GM18873 (cell line): Measurements from ENCODE around the gene NPIPA5.
"Not testable (repeated sequence)": the region's sequence is repeated elsewhere in the genome, so short reads cannot be mapped to it uniquely, and the experiment has no call there.

Experiments
- ATAC-seq: cut with Tn5 transposase; IDR thresholded peaks from one replicate; pipeline ENCODE4 v1.9.1; 2021; ENCODE audit warnings: mild to moderate bottlenecking, moderate library complexity, moderate number of reproducible peaks; ENCODE audit not compliant: unreplicated experiment, low FRiP score

NPIPA5 gene

DNA sequence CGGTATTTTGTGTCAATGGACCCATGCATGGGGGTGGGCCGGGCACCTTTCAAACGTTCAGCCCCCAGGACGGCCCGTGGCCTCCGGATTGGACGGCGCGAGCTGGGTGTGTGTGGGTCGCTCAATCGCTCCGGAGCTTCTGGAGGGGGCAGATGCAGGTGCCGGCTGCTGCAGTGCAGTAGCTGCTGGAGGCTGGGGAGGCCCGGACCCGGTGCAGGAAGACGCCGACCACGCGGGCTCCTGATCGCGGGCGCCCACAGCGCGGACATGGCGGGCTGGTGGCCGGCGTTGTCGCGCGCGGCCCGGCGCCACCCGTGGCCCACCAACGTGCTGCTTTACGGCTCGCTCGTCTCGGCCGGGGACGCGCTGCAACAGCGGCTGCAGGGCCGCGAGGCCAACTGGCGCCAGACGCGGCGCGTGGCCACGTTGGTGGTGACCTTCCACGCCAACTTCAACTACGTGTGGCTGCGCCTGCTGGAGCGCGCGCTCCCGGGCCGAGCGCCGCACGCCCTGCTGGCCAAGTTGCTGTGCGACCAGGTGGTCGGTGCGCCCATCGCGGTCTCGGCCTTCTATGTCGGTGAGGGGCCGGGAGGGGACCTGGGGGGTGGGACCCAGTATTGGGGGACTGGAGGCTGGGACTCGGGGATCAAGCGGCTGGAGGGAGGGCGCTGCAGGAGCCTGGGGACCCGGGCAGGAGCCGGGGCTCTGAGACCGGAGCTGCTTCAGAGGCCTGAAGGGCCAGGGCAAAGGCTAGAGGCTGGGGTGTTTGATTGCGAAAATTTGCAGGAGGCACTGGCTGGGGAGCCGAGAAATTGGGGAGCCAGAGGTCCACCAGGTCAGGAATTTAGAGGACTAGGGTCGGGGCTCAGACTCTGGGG lies 17.8 kb upstream of the NPIPA5 start, which contains the start of gene MPV17L:
MPV17L (plus strand) TSS at position 124 of the 878 bp plus-strand sequence; CDS start at position 268, 144 bp downstream.
- ATAC-seq: not testable (repeated sequence)

DNA sequence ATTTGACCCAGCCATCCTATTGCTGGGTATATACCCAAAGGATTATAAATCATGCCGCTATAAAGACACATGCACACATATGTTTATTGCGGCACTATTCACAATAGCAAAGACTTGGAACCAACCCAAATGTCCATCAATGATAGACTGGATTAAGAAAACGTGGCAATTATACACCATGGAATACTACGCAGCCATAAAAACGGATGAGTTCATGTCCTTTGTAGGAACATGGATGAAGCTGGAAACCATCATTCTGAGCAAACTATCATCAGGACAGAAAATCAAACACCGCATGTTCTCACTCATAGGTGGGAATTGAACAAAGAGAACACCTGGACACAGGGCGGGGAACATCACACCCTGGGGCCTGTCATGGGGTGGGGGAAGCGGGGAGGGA lies 14.9 kb upstream of the NPIPA5 start:
- not testable (repeated sequence) for ATAC-seq

DNA sequence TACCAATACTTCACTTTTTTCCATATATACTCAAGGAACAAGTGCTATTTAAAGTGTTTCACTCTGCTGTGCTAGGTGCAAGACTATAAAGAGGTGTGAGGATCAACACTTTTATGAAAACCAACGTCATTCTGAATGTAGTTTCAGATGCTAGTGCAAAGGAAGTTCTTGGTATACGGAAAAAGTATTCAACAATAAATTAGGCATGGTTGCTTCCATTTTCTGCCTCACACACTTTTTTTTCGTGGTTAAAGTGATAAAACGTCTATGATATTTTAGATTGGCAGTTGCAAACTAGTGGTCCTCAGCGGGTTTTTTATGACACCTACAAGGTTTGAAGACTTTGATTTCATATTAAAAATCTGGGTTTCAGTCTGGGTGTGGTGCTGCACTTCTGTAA lies 11.8 kb upstream of the NPIPA5 start:
- not testable (repeated sequence) for ATAC-seq

DNA sequence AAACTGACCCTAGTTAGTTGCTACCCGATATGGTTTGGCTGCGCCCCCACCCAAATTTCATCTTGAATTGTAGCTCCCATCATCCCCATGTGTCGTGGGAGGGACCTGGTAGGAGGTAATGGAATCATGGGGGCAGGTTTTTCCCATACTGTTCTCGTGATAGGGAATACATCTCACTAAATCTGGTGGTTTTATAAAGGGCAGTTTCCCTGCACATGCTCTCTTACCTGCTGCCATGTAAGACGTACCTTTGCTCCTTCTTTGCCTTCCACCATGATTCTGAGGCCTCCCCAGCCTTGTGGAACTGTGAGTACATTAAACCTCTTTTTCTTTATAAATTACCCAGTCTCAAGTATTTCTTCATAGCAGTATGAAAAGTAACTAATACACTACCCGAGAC lies 10.0 kb upstream of the NPIPA5 start:
- ATAC-seq: not testable (repeated sequence)

DNA sequence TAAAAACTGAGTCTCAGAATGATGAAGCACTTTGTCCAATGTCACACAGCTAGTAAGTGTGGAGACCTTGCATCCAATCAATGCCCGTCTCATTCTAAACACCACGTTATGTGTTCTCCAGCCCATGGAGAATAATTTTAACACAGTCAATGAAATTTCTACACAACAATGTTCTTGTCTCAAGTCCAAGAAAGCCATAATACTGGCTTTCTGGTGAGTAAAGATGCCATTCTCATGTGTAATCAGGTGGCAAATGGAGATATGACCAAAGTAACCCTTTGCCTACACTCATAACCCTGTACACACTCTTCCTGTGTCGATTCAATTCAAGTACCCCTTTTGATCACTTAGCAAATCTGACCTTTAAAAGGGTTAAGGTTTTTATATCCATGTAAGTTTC lies 4.7 kb upstream of the NPIPA5 start:
- ATAC-seq: not testable (repeated sequence)

DNA sequence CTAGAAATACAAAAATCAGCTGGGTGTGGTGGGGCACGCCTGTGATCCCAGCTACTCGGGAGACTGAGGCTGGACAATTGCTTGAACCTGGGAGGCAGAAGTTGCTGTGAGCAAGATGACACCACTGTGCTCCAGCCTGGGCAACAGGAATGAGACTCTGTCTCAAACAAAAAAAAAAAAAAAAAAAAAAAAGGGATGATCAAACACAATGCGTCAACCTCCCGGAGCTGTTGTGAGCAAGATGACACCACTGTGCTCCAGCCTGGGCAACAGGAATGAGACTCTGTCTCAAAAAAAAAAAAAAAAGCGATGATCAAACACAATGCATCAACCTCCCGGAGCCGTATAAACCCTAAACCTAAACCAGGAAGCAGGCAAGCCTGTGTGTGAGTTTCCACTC lies 20.6 kb downstream of the NPIPA5 start:
- ATAC-seq: not testable (repeated sequence)

DNA sequence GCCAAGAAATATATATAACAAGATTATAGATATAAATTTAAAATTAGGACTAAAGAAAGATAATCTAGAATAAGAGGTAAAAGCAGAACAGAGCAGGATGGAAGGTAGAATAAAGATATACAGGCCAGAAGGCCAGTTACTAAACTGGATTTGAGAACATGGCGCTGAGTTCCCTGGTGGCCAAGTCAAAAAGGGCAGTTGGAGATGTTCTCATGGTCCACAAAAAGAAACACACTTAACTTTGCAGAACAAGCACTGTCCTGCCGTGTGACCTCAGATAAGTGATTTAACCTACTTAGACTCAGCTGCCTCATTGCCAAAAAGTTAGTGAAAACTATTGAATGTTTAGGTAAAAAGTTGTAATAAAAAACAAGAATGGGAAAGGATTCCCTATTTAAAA lies 23.2 kb downstream of the NPIPA5 start:
- ATAC-seq: not testable (repeated sequence)

DNA sequence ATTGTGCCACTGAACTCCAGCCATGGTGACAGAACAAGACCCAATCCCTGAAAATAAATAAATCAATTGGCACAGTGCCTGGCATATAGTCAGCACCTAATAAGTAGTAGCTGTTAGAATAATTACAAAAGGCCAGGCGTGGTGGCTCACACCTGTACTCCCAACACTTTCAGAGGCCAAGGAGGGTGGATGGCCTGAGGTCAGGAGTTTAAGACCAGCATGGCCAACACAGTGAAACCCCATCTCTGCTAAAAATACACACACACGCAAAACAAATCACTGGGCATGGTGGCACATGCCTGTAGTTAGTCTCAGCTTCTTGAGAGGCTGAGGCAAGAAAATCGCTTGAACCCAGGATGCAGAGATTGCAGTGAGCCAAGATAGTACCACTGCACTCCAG lies 25.2 kb downstream of the NPIPA5 start:
- not testable (repeated sequence) for ATAC-seq

DNA sequence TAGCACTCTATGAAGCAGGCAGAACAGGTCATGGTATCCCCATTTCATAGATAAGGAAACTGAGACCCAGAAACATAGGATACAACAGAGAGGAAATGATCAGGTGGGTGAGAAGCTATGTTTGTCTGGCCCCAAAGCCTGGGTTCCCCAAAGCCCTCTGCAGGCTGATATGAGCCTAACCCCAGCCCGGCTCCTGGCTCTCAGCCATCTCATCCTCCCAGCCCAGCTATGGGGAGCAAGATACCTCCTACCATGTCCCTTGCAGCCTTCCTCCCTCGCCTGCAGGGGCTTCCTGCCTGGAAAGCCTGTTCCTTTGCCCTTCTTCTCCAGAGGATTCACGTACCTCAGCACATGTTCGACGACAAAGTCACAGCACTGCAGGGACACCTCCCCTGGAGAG lies 26.3 kb downstream of the NPIPA5 start:
- ATAC-seq: not testable (repeated sequence)

DNA sequence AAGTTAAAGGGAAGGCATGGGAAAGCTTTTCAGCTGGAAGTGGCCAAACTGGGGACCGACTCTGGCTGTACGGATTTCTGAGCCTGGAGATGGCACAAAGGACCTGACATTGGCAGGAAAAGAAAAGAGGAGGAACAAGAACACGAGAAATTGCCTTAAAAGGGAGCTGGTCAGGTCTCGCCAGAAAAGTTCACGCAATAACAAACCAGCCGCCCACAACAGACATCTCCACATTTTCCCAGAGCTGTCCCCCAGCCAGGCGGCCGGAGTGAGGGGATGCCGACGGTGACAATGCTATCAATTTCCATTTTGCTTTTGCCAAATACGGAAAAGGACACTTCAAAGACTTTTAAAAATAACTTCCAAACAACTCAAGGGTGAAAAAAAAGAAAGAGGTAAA lies 26.8 kb downstream of the NPIPA5 start:
- not testable (repeated sequence) for ATAC-seq

DNA sequence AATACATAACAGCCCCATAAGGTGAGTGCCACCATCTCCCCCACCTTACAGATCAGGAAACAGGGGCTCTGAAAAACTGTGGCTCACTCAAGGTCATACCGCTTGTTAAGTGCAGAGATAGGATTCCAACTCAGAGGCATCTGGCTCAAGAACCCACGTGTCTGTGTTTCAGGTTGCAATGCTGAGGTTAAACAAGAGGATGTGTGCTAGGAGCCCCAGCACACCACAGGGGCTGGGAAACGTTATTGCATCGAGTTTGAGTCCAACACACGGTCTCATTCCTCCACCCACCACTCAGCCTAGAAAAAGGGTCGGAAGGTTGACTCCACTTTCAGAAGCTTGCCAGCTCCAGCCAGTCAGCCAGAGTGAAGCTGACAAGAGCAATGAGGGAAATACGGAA lies 29.4 kb downstream of the NPIPA5 start:
- not testable (repeated sequence) for ATAC-seq

DNA sequence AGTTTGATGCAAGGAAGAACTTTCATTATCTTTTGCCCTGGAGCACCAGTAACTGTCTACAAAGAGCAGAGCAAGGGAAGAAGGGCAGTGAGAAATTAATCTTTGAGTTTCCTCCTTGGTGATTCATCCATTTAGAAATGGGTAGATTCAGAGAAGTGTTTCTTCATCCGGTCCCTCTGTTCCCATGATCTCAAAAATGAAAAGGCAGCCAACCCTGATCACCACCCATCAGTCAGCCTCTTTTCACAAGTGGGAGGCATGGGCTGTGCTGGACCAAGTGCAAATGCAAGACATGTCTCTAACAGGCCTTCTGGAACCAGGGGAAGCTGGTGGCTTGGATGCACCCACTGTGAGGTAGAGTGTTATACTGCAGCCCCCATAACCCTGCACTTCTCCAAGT lies 35.8 kb downstream of the NPIPA5 start:
- ATAC-seq: not testable (repeated sequence)

DNA sequence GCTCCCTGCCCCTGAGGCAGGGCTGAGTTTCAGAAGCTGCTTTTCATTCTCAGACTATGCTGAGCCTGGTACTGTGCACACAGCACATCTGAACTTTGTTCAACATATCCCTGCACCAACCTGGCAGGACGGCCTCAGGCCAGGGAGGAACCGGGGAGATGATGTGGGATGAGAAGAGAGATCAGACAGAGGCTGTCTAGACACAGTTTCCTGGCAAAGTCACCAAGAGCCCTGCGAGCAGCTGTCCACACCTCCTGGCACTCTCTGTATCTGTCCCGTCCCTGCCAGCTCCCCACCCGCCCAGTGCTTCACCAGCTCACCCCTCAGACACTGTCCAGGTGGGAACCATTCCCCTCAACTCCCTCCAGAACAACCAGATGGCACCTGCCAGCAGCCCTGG lies 39.1 kb downstream of the NPIPA5 start:
- ATAC-seq: not testable (repeated sequence)

DNA sequence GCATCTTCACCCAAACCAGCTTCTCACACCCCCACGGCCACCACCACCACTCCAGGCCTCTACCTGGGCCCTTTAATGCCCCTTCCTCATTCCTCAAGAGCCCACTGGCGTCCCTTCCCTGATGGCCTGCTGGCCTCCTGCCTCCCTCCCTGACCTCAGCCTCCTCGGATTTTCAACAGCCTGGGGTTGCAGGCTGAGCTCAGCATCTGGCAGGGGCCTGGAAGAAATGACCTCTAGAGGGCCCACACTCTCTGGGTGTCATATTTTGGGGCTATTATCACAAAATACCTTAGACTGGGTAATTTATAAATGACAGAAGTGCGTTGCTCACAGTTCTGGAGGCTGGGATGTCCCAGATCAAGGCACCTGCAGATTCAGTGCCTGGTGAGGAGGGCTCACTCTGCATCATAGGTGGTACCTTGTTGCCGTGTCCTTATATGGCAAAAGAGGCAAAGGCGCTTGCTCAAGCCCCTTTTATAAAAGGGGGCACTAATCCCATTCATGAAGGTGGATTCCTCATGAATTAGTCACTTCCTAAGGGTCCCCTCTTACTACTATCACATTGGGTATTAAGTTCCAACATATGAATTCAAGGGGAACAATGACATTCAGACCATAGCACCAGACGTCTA lies 40.0 kb downstream of the NPIPA5 start:
- ATAC-seq: not testable (repeated sequence)

DNA sequence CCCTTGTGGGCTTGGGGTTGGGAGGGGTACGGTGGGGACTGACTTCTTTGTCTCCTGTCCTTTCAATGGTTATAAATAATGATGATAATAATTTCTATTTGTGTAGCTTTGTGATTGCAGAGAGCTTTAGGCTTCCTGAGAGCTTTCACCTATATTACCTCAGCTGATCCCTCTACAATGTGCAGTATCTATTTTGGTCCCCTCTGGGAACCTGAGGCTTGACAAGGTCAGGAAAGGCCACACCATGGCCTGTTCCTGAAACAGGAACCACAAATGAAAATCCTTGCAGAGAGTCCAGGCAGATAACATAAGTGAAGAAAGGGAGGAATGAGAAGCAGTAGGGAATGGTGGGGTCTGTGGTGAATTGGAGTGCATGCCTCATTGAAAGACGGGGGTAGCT lies 42.5 kb downstream of the NPIPA5 start:
- not testable (repeated sequence) for ATAC-seq

DNA sequence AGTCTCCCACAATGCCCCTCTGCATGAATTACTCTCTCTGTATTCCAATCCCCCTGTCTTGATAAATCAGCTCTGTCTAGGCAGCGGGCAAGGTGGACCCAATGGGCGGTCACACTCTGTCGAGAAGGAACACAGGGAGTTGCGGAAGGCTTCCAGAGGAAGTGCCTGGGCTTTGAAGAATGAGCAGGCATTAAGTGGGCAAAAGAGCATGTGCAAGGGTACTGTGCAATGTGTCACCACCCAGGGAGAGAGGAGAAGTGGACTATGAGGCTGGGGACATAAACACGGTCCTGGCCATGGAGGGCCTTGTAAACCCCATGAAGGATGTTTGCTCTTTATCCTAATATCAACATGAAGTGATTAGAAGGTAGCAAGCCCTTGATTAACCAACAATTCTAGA lies 44.1 kb downstream of the NPIPA5 start:
- ATAC-seq: not testable (repeated sequence)

DNA sequence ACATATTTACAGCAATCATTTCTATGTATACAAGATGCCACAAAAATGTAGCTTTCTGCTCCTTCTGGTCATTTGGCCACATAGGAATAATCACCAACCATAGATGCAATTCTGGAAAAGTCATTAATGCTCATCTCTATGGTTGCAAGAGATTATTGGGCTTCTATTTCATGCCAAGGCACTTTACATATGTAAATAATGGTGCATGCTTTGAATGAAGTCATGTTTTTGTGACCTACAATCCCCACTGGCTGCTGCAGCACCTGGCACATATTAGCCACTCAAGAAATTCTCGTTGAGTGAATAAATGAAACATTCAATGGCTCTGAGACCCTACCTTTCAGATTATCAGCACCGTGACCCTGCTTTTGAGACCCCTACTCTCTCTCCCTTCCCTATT lies 47.1 kb downstream of the NPIPA5 start:
- not testable (repeated sequence) for ATAC-seq

DNA sequence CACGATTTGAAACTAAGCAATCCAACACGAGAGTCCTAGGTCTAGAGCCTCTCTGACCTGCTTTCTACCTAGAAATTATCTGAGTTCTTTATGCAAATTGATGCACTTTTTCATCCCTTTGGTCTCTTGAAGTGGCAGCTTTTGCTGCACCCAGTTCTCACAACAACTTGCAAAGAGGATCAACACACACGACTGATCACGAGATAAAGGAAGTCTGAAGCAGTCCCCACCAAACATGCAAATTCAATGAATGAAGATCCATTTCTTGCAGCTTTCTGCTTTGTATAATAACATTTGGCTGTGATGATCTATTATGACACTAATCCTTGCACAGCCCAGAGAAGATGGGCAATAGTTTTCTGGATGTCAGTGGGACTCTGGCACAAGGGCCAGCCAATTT lies 53.1 kb downstream of the NPIPA5 start:
- not testable (repeated sequence) for ATAC-seq

DNA sequence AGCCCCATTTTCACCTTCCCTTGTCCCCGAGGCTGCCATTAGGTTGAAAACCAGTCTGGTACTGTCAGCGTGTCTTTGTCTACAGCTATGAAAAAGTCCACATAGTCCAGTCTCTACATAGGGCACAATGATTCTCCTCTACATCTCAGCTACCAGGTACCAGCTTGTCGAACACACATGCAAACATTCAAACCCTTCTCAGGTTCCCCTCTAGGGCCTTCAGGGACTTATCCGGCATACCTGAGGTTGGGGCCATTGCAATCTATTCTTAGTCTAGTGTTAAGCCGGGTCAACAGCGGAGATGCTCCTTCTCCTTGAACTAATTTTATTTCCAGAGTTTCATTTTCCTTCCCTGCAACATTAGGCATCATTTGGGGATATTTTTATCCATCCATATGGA lies 54.7 kb downstream of the NPIPA5 start:
- ATAC-seq: not testable (repeated sequence)

DNA sequence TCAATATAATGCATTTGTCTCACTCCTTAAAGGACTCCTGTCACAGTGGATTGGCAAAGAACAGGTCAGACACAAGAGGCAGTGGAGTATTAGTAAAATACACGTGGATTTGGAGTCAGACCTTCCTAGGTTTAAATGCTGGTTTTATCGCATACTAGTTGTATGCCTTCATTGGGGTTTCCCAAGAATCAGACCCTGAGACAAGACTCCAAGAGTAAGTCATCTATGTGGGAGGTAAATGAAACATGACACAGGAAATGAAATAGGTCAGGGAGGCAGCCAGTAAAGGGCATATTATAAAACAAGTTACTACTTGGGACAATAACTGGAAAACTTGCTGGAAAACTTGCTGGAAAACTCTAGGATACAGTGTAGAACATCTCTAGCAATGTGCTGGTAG lies 56.9 kb downstream of the NPIPA5 start:
- ATAC-seq: not testable (repeated sequence)

DNA sequence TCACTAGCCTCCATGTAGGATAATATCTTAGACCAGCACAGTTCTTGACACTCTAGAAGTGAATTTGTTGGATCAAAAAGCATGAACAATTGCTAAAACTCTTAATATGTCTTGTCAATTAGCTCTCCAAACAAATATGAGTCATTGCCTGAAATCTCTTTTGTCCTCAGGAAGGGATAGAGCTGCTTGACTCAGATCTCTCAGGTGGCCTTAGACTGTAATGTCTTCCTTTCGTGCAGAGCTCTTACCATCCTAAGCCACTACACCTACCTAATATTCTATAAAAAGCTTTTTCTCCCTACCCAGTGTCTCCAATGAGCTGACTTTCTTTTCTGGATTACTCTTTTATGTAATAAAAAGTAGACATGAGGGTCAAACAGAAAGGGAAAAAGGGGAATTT lies 63.5 kb downstream of the NPIPA5 start:
- not testable (repeated sequence) for ATAC-seq
